Adipocyte (in vitro differentiated cells): ENCODE data around the gene IL11.
"Not testable (repeated sequence)": the region's sequence is repeated elsewhere in the genome, so short reads cannot be mapped to it uniquely, and the experiment has no call there.

Source experiments
- DNase-seq: peaks from one replicate; pipeline ENCODE4 v3.0.0-alpha.2; 2015; ENCODE audit warnings: low read depth
- H3K27me3 ChIP-seq: replicated peaks from 2 replicates; pipeline ENCODE4 v1.7.0; 2013; ENCODE audit warnings: mild to moderate bottlenecking, low read length, moderate library complexity; ENCODE audit not compliant: control insufficient read depth, insufficient read depth
- H3K36me3 ChIP-seq: 2 replicates; pipeline ENCODE4 v1.7.0; 2013; ENCODE audit warnings: low read length, mild to moderate bottlenecking, moderate library complexity; ENCODE audit not compliant: control insufficient read depth, insufficient read depth, severe bottlenecking
- H3K4me1 ChIP-seq: 2 replicates; pipeline ENCODE4 v1.7.0; 2013; ENCODE audit warnings: mild to moderate bottlenecking, low read length, moderate library complexity; ENCODE audit not compliant: control insufficient read depth, insufficient read depth
- H3K4me3 ChIP-seq: 2 replicates; pipeline ENCODE4 v1.7.0; 2013; ENCODE audit warnings: mild to moderate bottlenecking, low read length, moderate library complexity
- H3K9ac ChIP-seq: 2 replicates; pipeline ENCODE4 v1.7.0; 2013; ENCODE audit warnings: mild to moderate bottlenecking, low read length, moderate library complexity
- H3K9me3 ChIP-seq: 2 replicates; pipeline ENCODE4 v1.7.0; 2013; ENCODE audit warnings: mild to moderate bottlenecking, low read length, moderate library complexity; ENCODE audit not compliant: control insufficient read depth

Gene IL11

GRCh38 chr19:55370305-55370988, at the start of gene IL11:
Gene IL11 (minus strand): TSS chr19:55370463. CDS start chr19:55370310, 153 bp downstream.
- DNase-seq, result peak; percentile 64
- Histone ChIP-seq H3K9ac (peak within 1 kb of the TSS; percentile 29), H3K4me1 (peaks cover 2% of the 10 kb centered on the region), H3K36me3 (no peaks in the 10 kb centered on the region), H3K4me3 (peak within 1 kb of the TSS; percentile 66), H3K27me3 (peaks cover 2% of the 10 kb centered on the region), H3K9me3 (no peaks in the 10 kb centered on the region)

- no peak overlapping the region for H3K4me3 ChIP-seq
- DNase-seq, result no peak
- H3K9me3 ChIP-seq, result no peaks in the 10 kb centered on the region
- peaks cover 18% of the 10 kb centered on the region for H3K27me3 ChIP-seq
- H3K9ac ChIP-seq, result no peak overlapping the region
- no peaks in the 10 kb centered on the region for H3K36me3 ChIP-seq
- H3K4me1 ChIP-seq, result no peaks in the 10 kb centered on the region
These were observed 49.5 kb upstream of the IL11 start for GRCh38 chr19:55419624-55420236.

GRCh38 chr19:55419103-55419502, 48.8 kb upstream of the IL11 start:
- H3K4me1 ChIP-seq, result no peaks in the 10 kb centered on the region
- DNase-seq, result no peak
- H3K9ac ChIP-seq, result no peak overlapping the region
- H3K27me3 ChIP-seq, result peaks cover 18% of the 10 kb centered on the region
- H3K36me3 ChIP-seq, result no peaks in the 10 kb centered on the region
- H3K4me3 ChIP-seq, result no peak overlapping the region
- no peaks in the 10 kb centered on the region for H3K9me3 ChIP-seq

GRCh38 chr19:55418185-55418584, 47.9 kb upstream of the IL11 start:
- Histone ChIP-seq H3K9me3 (no peaks in the 10 kb centered on the region), H3K27me3 (peaks cover 13% of the 10 kb centered on the region), H3K4me1 (no peaks in the 10 kb centered on the region), H3K36me3 (no peaks in the 10 kb centered on the region), H3K9ac (no peak overlapping the region), H3K4me3 (no peak overlapping the region)
- DNase-seq, result peak; percentile 92

GRCh38 chr19:55410168-55410567, 39.9 kb upstream of the IL11 start:
- Histone ChIP-seq H3K4me3 (no peak overlapping the region), H3K9ac (no peak overlapping the region), H3K36me3 (peaks cover 11% of the 10 kb centered on the region), H3K9me3 (no peaks in the 10 kb centered on the region), H3K27me3 (no peaks in the 10 kb centered on the region), H3K4me1 (peaks cover 17% of the 10 kb centered on the region)
- DNase-seq, result no peak

GRCh38 chr19:55409179-55409578, 38.9 kb upstream of the IL11 start:
- not testable (repeated sequence) for H3K9ac ChIP-seq, H3K9me3 ChIP-seq, DNase-seq, H3K27me3 ChIP-seq, H3K4me3 ChIP-seq
- H3K4me1 ChIP-seq, result peaks cover 17% of the 10 kb centered on the region
- peaks cover 15% of the 10 kb centered on the region for H3K36me3 ChIP-seq

- H3K27me3 ChIP-seq, result no peaks in the 10 kb centered on the region
- peak overlapping the region; percentile 85 for H3K9ac ChIP-seq
- H3K9me3 ChIP-seq, result no peaks in the 10 kb centered on the region
- peak overlapping the region; percentile 87 for H3K4me3 ChIP-seq
- DNase-seq, result no peak
- H3K4me1 ChIP-seq, result peaks cover 17% of the 10 kb centered on the region
- peaks cover 20% of the 10 kb centered on the region for H3K36me3 ChIP-seq
These were observed 38.2 kb upstream of the IL11 start for GRCh38 chr19:55408533-55408872.

- peak overlapping the region; percentile 87 for H3K4me3 ChIP-seq
These were observed 37.7 kb upstream of the IL11 start for GRCh38 chr19:55407800-55408532.

GRCh38 chr19:55407550-55407799, 37.2 kb upstream of the IL11 start, which contains the start of gene UBE2S:
Gene UBE2S (minus strand): TSS chr19:55407788. CDS start chr19:55407589, 199 bp downstream.
- Histone ChIP-seq H3K4me3 (peak within 1 kb of the TSS; percentile 87), H3K36me3 (peaks cover 30% of the 10 kb centered on the region), H3K9ac (peak within 1 kb of the TSS; percentile 91), H3K4me1 (peaks cover 17% of the 10 kb centered on the region)
- DNase-seq, H3K27me3 ChIP-seq, H3K9me3 ChIP-seq: not testable (repeated sequence)

More at GRCh38 chr19:55407800-55408532, 37.7 kb upstream of the IL11 start:
- peak; percentile 100 for DNase-seq
- Histone ChIP-seq H3K36me3 (peaks cover 25% of the 10 kb centered on the region), H3K9ac (peak overlapping the region; percentile 91), H3K9me3 (no peaks in the 10 kb centered on the region), H3K4me1 (peaks cover 17% of the 10 kb centered on the region), H3K27me3 (no peaks in the 10 kb centered on the region)

GRCh38 chr19:55406826-55407549, 36.7 kb upstream of the IL11 start:
- no peaks in the 10 kb centered on the region for H3K27me3 ChIP-seq
- peak overlapping the region; percentile 87 for H3K4me3 ChIP-seq
- H3K4me1 ChIP-seq, result peaks cover 17% of the 10 kb centered on the region
- no peaks in the 10 kb centered on the region for H3K9me3 ChIP-seq
- H3K9ac ChIP-seq, result peak overlapping the region; percentile 91
- peak; percentile 68 for DNase-seq
- H3K36me3 ChIP-seq, result peaks cover 34% of the 10 kb centered on the region
